ENCODE results near the gene IQSEC2. TPM values are rescaled to one million over a fixed set of nuclear protein-coding genes. Genes with fewer than 3 reads are reported as not detected.

IQSEC2 gene
- total and polyA plus RNA-seq, 2 of the 8 experiments (the other 6 are each of a cell fraction or from before 2014, with no cell fraction given) = 6.1 to 54.9 TPM

DNA sequence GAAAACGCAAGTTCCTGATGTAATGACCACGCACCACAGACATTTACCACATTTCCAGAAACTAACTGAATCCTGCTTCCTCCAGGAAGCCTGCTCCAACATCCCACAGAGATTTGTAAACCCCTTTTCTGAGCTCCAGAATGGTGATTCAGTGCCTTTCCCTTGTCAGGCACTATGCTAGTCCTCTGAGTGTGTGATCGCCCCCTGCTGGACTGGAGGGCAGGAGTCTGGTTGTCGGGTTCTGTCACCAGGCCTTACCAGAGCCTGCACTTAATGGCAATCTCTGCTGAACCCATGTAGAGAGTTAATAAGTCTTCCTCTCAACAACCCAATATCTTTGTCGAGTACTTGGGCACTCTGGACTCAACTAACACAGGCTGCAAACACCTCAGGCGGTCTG lies 41.9 kb downstream of the IQSEC2 start (continued):
- TF ChIP-seq CBX8 (IDR thresholded peaks at IDR 0.05; ENCODE audit: borderline replicate concordance, low read depth, low read length) = no peak
- 0 out of 4 replicates have a peak, but pooled peaks of 1 of the 2 experiments have one; percentile 9 for TF ChIP-seq RAD21 (IDR thresholded peaks at IDR 0.05 in 1 of 2, conservative IDR thresholded peaks at IDR 0.05 in 1 of 2; ENCODE audit: low read depth in 2 of 2, low read length in 2 of 2)
- TF ChIP-seq CTBP2 (IDR thresholded peaks at IDR 0.05; ENCODE audit: borderline replicate concordance, insufficient read depth, insufficient read length, low read length) = no peak
- no peak for TF ChIP-seq FOSL1 (IDR thresholded peaks at IDR 0.05; ENCODE audit: insufficient read depth, low read depth, low read length)
- TF ChIP-seq, protein P1, sequence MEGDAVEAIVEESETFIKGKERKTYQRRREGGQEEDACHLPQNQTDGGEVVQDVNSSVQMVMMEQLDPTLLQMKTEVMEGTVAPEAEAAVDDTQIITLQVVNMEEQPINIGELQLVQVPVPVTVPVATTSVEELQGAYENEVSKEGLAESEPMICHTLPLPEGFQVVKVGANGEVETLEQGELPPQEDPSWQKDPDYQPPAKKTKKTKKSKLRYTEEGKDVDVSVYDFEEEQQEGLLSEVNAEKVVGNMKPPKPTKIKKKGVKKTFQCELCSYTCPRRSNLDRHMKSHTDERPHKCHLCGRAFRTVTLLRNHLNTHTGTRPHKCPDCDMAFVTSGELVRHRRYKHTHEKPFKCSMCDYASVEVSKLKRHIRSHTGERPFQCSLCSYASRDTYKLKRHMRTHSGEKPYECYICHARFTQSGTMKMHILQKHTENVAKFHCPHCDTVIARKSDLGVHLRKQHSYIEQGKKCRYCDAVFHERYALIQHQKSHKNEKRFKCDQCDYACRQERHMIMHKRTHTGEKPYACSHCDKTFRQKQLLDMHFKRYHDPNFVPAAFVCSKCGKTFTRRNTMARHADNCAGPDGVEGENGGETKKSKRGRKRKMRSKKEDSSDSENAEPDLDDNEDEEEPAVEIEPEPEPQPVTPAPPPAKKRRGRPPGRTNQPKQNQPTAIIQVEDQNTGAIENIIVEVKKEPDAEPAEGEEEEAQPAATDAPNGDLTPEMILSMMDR (IDR thresholded peaks at IDR 0.05; ENCODE audit: control extremely low read depth in 1 of 3, insufficient read depth in 1 of 3, low read depth in 1 of 3, low read length in 3 of 3) = peak; percentile 22 to 61 (median 59); a peak in 3 of 4 replicates
- TF ChIP-seq TCF12 (IDR thresholded peaks at IDR 0.05; ENCODE audit: low read depth, low read length) = no peak
- TF ChIP-seq RFX5 (IDR thresholded peaks at IDR 0.05; ENCODE audit: borderline replicate concordance, low read depth, low read length) = no peak
- TF ChIP-seq HDAC2 (IDR thresholded peaks at IDR 0.05; ENCODE audit: borderline replicate concordance in 1 of 2, low read depth in 2 of 2, low read length in 2 of 2) = no peak
- TF ChIP-seq CEBPB (IDR thresholded peaks at IDR 0.05; ENCODE audit: low read depth, low read length) = no peak
- TF ChIP-seq TBP (IDR thresholded peaks at IDR 0.05; ENCODE audit: low read depth, low read length) = no peak

Data from H1 (cell line).